Stimulated activated memory B cell treated with anti-CD40 and anti-IgM and Interleukin-4, amounts not matched to agents 10 μg/mL and 1 μg/mL and 100 μg/mL, for 72 hours (primary cell): Measurements from ENCODE around the gene BOD1L1.

Source experiments
- ATAC-seq: fragments of 150-1000 bp; cut with Tn5 transposase; 2 replicates; pipeline ENCODE4 v1.10.0; 2021
- H3K27ac Mint-ChIP-seq: one replicate; pipeline ENCODE4 v1.8.0; 2022; ENCODE audit warnings: mild to moderate bottlenecking, mixed read lengths
- H3K27me3 Mint-ChIP-seq: one replicate; pipeline ENCODE4 v1.8.0; 2022; ENCODE audit warnings: mixed read lengths
- H3K36me3 Mint-ChIP-seq: one replicate; pipeline ENCODE4 v1.8.0; 2022; ENCODE audit warnings: mixed read lengths
- H3K4me1 Mint-ChIP-seq: one replicate; pipeline ENCODE4 v1.8.0; 2022; ENCODE audit warnings: mixed read lengths
- H3K4me3 Mint-ChIP-seq: one replicate; pipeline ENCODE4 v1.8.0; 2022; ENCODE audit warnings: mild to moderate bottlenecking, moderate library complexity, mixed read lengths
- H3K9me3 Mint-ChIP-seq: one replicate; pipeline ENCODE4 v1.8.0; 2022; ENCODE audit warnings: mixed read lengths

Gene BOD1L1

GRCh38 chr4:13548984-13549546 is 78.5 kb downstream of the BOD1L1 start:
- peaks cover 89% of the 10 kb centered on the region for H3K27me3 Mint-ChIP-seq
- peaks cover 21% of the 10 kb centered on the region for H3K9me3 Mint-ChIP-seq
- peak; percentile 76 for ATAC-seq
- no peaks in the 10 kb centered on the region for H3K36me3 Mint-ChIP-seq
- peaks cover 30% of the 10 kb centered on the region for H3K4me1 Mint-ChIP-seq
- H3K4me3 Mint-ChIP-seq: peak overlapping the region; percentile 62
- H3K27ac Mint-ChIP-seq: peak overlapping the region; percentile 38

GRCh38 chr4:13548059-13548983 is 79.2 kb downstream of the BOD1L1 start:
- peaks cover 21% of the 10 kb centered on the region for H3K9me3 Mint-ChIP-seq
- peak overlapping the region; percentile 38 for H3K27ac Mint-ChIP-seq
- peak overlapping the region; percentile 62 for H3K4me3 Mint-ChIP-seq
- peaks cover 87% of the 10 kb centered on the region for H3K27me3 Mint-ChIP-seq
- no peak for ATAC-seq
- peaks cover 30% of the 10 kb centered on the region for H3K4me1 Mint-ChIP-seq
- no peaks in the 10 kb centered on the region for H3K36me3 Mint-ChIP-seq

DNA sequence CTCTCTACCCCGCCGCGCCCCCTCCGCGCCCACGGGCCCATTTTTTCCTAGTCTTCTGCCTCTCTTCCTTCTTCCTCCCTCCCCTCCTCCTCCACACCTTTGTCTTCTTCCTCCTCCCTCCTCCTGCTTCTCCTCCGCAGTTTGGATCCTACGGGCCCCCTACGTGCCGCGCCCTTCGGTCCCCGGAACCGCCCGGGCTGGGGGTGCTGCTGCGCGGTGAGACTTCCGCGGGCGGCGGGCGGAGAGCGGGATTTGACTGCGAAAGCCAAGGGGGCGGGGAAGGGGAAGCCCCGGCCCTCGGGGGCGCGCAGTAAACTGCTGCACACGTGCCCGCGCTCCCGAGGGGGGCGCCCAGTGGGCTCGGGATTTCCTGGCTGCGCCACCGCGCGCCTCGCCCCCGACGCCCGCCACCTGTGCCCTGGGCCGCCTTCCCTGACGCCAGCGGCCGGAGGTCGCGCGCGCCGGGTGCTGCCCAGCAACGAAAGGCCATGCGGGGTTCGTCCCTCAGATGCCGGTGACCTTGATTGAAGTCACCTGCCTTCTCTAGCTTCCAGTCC is 80.0 kb downstream of the BOD1L1 start:
- no peaks in the 10 kb centered on the region for H3K36me3 Mint-ChIP-seq
- peaks cover 30% of the 10 kb centered on the region for H3K4me1 Mint-ChIP-seq
- peak; percentile 53 for ATAC-seq
- H3K9me3 Mint-ChIP-seq: peaks cover 19% of the 10 kb centered on the region
- peaks cover 87% of the 10 kb centered on the region for H3K27me3 Mint-ChIP-seq
- no peak overlapping the region for H3K27ac Mint-ChIP-seq
- H3K4me3 Mint-ChIP-seq: peak overlapping the region; percentile 80

GRCh38 chr4:13546941-13547484 is 80.5 kb downstream of the BOD1L1 start:
- Mint-ChIP-seq H3K27me3 (peaks cover 85% of the 10 kb centered on the region), H3K9me3 (peaks cover 16% of the 10 kb centered on the region), H3K36me3 (no peaks in the 10 kb centered on the region), H3K4me3 (peak overlapping the region; percentile 80), H3K27ac (no peak overlapping the region), H3K4me1 (peaks cover 30% of the 10 kb centered on the region)
- peak; percentile 34 for ATAC-seq

- H3K36me3 Mint-ChIP-seq: no peaks in the 10 kb centered on the region
- ATAC-seq: no peak
- peaks cover 10% of the 10 kb centered on the region for H3K9me3 Mint-ChIP-seq
- no peak overlapping the region for H3K27ac Mint-ChIP-seq
- peaks cover 85% of the 10 kb centered on the region for H3K27me3 Mint-ChIP-seq
- H3K4me1 Mint-ChIP-seq: peaks cover 35% of the 10 kb centered on the region
- H3K4me3 Mint-ChIP-seq: peak overlapping the region; percentile 80
Measured at GRCh38 chr4:13546142-13546940, 81.2 kb downstream of the BOD1L1 start.

DNA sequence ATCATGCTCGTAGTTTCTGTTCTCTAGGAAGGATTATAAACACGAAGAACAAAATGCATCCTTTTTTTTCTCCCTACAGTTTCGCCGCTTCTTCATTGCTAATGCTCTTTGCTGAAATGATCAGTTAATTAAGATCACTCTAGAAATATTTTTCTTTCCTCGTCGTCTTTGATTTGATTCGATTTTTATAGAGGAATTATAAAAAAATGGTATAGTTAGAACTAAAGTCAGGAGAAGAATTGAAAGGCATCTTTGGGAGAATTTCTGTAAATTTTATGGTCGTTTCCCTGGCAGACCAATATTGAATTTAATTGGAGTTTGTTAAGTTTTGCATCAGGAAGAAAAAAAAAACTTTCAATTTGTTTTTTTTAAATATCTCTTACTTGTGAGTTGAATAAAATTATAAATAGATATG is 82.1 kb downstream of the BOD1L1 start:
- Mint-ChIP-seq H3K4me1 (peaks cover 35% of the 10 kb centered on the region), H3K27me3 (peaks cover 85% of the 10 kb centered on the region), H3K36me3 (no peaks in the 10 kb centered on the region), H3K4me3 (peak overlapping the region; percentile 77), H3K27ac (no peak overlapping the region), H3K9me3 (peaks cover 5% of the 10 kb centered on the region)
- ATAC-seq: no peak

- ATAC-seq: peak; percentile 47
- Mint-ChIP-seq H3K27me3 (peaks cover 85% of the 10 kb centered on the region), H3K9me3 (peaks cover 5% of the 10 kb centered on the region), H3K4me1 (peaks cover 35% of the 10 kb centered on the region), H3K27ac (no peak overlapping the region), H3K4me3 (peak overlapping the region; percentile 77), H3K36me3 (no peaks in the 10 kb centered on the region)
Measured at GRCh38 chr4:13544606-13545393, 82.7 kb downstream of the BOD1L1 start.

DNA sequence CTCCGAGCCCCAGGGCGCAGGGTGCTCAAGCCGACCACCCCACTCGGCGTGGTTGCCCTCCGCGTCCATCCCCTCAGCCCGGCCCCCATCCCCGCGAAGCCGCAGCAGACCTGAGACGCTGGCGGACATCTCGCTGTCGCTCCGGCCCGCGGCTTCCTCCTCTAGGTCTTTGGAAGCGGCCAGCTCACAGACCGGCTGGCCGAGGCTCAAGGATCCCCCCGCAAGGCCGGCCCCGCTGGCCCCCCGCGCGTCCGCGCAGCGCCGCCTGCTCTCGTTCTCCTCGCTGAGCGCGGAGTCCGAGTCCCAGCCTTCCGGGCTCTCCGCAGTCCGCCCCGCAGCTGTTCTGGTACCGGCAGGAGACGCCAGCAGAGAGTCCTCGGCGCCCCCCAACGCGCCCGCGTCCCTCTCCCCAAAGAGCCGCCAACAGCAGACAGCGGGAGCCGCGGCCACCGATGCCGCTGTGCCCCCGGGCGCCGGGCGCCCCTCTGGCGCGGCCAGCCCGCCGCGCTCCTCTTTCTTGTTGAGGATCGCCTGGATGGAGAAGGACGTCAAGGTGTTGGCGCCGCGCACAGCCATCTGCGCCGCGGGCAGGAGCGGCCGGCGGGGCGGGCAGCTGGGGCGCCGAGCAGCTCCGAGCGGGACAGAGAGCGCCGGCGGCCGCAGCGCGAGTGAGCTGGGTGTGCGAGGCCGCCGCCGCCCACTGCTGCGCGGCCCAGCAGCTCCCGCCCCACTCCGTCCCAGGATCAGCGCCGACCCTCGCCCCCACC is 83.5 kb downstream of the BOD1L1 start, which contains the start of gene NKX3-2:
Gene NKX3-2, minus strand, starts transcription at position 670 of the 767 bp plus-strand sequence. Its CDS starts 94 bp downstream, at position 576.
- H3K4me3 Mint-ChIP-seq: peak within 1 kb of the TSS; percentile 77
- H3K27me3 Mint-ChIP-seq: peaks cover 85% of the 10 kb centered on the region
- peaks cover 5% of the 10 kb centered on the region for H3K9me3 Mint-ChIP-seq
- ATAC-seq: no peak
- no peak within 1 kb of the TSS for H3K27ac Mint-ChIP-seq
- peaks cover 31% of the 10 kb centered on the region for H3K4me1 Mint-ChIP-seq
- H3K36me3 Mint-ChIP-seq: no peaks in the 10 kb centered on the region

DNA sequence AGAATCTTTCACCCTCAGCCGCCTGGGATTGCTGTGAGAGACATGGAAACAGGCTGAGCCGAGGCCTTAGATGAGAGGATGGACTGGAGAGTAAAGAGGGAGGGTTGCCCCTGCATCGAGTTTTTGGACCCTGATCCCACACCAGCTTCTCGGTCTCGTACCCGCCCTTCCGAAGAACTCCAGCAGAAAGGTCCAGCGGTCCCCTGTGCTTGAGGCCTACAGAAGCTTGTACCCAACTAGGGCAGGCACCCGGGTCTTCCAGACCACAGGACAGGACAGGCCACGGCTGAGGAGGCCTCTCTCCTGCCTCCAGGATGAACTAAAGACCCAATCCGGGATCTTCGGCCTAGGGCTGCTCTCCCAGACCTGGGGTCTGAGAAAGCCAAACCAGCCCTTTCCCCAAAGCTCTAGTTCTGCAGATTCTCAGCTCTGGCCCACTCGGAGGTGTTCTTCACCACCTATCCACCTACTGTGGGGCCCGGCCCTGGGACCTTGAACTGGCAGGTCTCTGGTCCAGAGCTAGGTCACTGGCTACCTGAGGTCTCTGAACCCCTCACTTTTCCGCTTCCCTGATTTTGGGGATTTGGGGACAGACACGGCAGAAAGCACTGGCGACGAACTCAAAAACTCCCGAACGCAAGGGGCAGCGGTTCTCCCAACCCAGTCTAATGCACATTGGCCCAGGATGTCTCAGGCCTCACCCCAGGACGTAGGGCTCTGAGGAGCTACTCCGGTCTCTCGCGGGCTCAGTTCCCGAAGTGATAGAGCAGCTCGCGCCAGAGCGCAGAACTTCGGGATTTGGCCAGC is 84.3 kb downstream of the BOD1L1 start:
- peaks cover 87% of the 10 kb centered on the region for H3K27me3 Mint-ChIP-seq
- H3K9me3 Mint-ChIP-seq: peaks cover 9% of the 10 kb centered on the region
- no peak for ATAC-seq
- peak overlapping the region; percentile 45 for H3K4me3 Mint-ChIP-seq
- peaks cover 33% of the 10 kb centered on the region for H3K4me1 Mint-ChIP-seq
- no peak overlapping the region for H3K27ac Mint-ChIP-seq
- peaks cover 7% of the 10 kb centered on the region for H3K36me3 Mint-ChIP-seq

- H3K9me3 Mint-ChIP-seq: peaks cover 10% of the 10 kb centered on the region
- H3K4me3 Mint-ChIP-seq: no peak overlapping the region
- H3K4me1 Mint-ChIP-seq: peaks cover 36% of the 10 kb centered on the region
- peaks cover 10% of the 10 kb centered on the region for H3K36me3 Mint-ChIP-seq
- peaks cover 90% of the 10 kb centered on the region for H3K27me3 Mint-ChIP-seq
- ATAC-seq: no peak
- H3K27ac Mint-ChIP-seq: no peak overlapping the region
Measured at GRCh38 chr4:13542577-13543031, 84.9 kb downstream of the BOD1L1 start.

DNA sequence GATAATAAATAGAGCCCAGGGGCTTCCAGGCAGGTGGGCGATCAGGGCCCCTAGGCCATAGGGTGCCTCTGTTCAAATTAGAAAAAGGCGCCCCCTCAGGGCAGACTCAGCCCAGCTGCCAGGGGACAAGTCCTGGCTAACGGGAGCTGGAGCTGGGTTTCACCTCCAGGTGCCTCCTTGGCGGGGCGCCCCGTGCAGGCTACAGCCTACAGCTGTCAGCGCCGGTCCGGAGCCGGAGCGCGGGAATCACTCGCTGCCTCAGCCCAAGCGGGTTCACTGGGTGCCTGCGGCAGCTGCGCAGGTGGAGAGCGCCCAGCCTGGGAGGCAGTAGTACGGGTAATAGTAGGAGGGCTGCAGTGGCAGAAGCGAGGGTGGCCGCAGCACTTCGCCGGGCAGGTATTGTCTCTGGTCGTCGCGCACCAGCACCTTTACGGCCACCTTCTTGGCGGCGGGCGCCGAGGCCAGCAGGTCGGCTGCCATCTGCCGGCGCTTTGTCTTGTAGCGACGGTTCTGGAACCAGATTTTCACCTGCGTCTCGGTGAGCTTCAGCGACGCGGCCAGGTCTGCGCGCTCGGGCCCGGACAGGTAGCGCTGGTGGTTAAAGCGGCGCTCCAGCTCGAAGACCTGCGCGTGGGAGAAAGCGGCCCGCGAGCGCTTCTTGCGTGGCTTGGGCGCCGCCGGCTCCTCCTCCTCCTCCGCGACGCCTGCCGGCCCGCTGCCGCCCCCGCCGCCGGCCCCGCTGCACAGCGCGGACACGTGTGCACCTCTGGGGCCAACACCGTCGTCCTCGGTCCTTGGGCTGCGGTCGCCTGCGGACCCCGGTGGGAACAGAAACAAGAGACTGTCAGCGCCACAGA is 85.6 kb downstream of the BOD1L1 start:
- Mint-ChIP-seq H3K36me3 (peaks cover 10% of the 10 kb centered on the region), H3K4me3 (peak overlapping the region; percentile 18), H3K27me3 (peaks cover 90% of the 10 kb centered on the region), H3K9me3 (peaks cover 10% of the 10 kb centered on the region), H3K4me1 (peaks cover 32% of the 10 kb centered on the region), H3K27ac (no peak overlapping the region)
- no peak for ATAC-seq

DNA sequence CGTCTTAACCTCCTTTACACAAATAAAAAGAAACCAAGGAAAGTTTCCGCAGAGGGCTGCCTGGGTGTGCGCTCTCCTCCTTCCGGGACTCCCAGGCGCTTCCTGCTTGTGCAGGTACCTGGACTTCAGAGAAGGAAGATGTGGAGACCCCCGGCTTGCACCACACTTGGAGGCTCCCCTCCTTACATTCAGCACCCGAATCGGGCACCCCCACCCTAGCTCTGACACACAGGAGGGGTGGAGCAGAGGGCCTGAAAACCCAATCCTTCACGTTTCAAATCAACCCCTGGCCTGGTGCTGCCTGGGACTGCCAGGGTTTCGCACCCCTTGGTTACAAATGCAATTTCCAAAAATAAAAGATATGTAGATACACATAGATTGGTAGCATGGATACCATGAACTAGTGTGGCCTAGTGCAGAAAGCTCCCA is 86.3 kb downstream of the BOD1L1 start:
- Mint-ChIP-seq H3K9me3 (peaks cover 8% of the 10 kb centered on the region), H3K27ac (no peak overlapping the region), H3K4me3 (no peak overlapping the region), H3K36me3 (peaks cover 10% of the 10 kb centered on the region), H3K27me3 (peaks cover 90% of the 10 kb centered on the region), H3K4me1 (peaks cover 25% of the 10 kb centered on the region)
- no peak for ATAC-seq
